Tibial nerve (tissue), 4 donors: Measurements from ENCODE around the gene DDX3X. TPM values are rescaled to one million over a fixed set of nuclear protein-coding genes. Genes with fewer than 3 reads are reported as not detected.

Source experiments
- DNase-seq, 2 donors: peaks; one replicate each; pipeline ENCODE4 v3.0.0-alpha.2; 2019; ENCODE audit warnings: low spot score in 2 of 2
- H3K27ac ChIP-seq, 4 donors: fragments of 200-600 bp; sonication (generic) in 3 of 4; one replicate each; pipeline ENCODE4 v1.5.1; 2017 to 2019; ENCODE audit warnings: mild to moderate bottlenecking in 1 of 4
- H3K27me3 ChIP-seq, 2 donors: fragments of 200-600 bp; sonication (generic) in 1 of 2; one replicate each; pipeline versions ENCODE4 v1.5.1 to v1.6.0; 2017 to 2019
- H3K36me3 ChIP-seq, 3 donors: fragments of 200-600 bp; sonication (generic); one replicate each; pipeline ENCODE4 v1.5.1; 2018 to 2019
- H3K4me1 ChIP-seq, 4 donors: fragments of 200-600 bp; sonication (generic) in 3 of 4; one replicate each; pipeline ENCODE4 v1.5.1; 2017 to 2019
- H3K4me3 ChIP-seq, 4 donors: fragments of 200-600 bp; sonication (generic) in 3 of 4; one replicate each; pipeline ENCODE4 v1.5.1; 2017 to 2019; ENCODE audit warnings: mild to moderate bottlenecking in 1 of 4, moderate library complexity in 1 of 4
- H3K9me3 ChIP-seq, 4 donors: fragments of 200-600 bp; sonication (generic) in 3 of 4; one replicate each; pipeline ENCODE4 v1.5.1; 2017 to 2019
- CTCF ChIP-seq, 5 experiments: fragments of 200-600 bp in 3 of 5; fragments of 450-650 bp in 2 of 5; sonication (generic) in 3 of 5; IDR thresholded peaks; one replicate each; pipeline ENCODE4 v1.5.1; 2016 to 2019; ENCODE audit warnings: antibody characterized with exemption in 5 of 5, mild to moderate bottlenecking in 3 of 5, moderate library complexity in 2 of 5
- EP300 ChIP-seq, 2 donors: sonication (generic); formaldehyde crosslinking; IDR thresholded peaks; one replicate each; pipeline ENCODE4 v1.6.1; 2017; ENCODE audit warnings: antibody characterized with exemption in 2 of 2, mild to moderate bottlenecking in 1 of 2
- POLR2A ChIP-seq, 2 donors: fragments of 450-650 bp; IDR thresholded peaks; one replicate each; pipeline ENCODE4 v1.6.1; 2017; ENCODE audit warnings: antibody characterized with exemption in 2 of 2, mild to moderate bottlenecking in 2 of 2, moderate library complexity in 2 of 2
- WGBS, 2 donors: methylation state at CpG; one replicate each; pipeline ENCODE4 v1.1.5; 2018; 5-methylcytosine and 5-hydroxymethylcytosine counted together
- total RNA-seq, 4 donors: library from RNA; depleted of rRNA; stranded (reverse); fragments of >200 nt; gene quantifications; one replicate each; pipeline ENCODE4 v1.1.0, GENCODE V29; 2016

The DDX3X gene
- total RNA-seq, 4 donors from 2014 or later: 123 to 171 (median 148) TPM

- Histone ChIP-seq H3K9me3 (no peaks in the 10 kb centered on the region), H3K4me1 (no peaks in the 10 kb centered on the region), H3K27me3 (no peaks in the 10 kb centered on the region), H3K4me3 (no peak overlapping the region), H3K27ac (no peak overlapping the region), H3K36me3 (no peaks in the 10 kb centered on the region)
- TF ChIP-seq EP300 (IDR thresholded peaks at IDR 0.05) (peak in 1 of 2 donors; percentile 40), POLR2A (IDR thresholded peaks at IDR 0.05) (no peak), CTCF (IDR thresholded peaks at IDR 0.05) (no peak)
- WGBS, 2 donors: 83 to 86% methylated on average over 4 to 5 of the region's 5 CpGs
- peak in 1 of 2 donors; percentile 21 for DNase-seq
Measured at GRCh38 chrX:41300758-41301437, 33.1 kb upstream of the DDX3X start.

GRCh38 chrX:41301438-41301824 lies 32.5 kb upstream of the DDX3X start:
- no peak for DNase-seq
- Histone ChIP-seq H3K4me1 (no peaks in the 10 kb centered on the region), H3K4me3 (no peak overlapping the region), H3K27ac (no peak overlapping the region), H3K36me3 (no peaks in the 10 kb centered on the region), H3K9me3 (no peaks in the 10 kb centered on the region), H3K27me3 (no peaks in the 10 kb centered on the region)
- no peak for TF ChIP-seq CTCF (IDR thresholded peaks at IDR 0.05)
- no peak for TF ChIP-seq EP300 (IDR thresholded peaks at IDR 0.05)
- no peak for TF ChIP-seq POLR2A (IDR thresholded peaks at IDR 0.05)
- 65 to 69% methylated on average over 2 of the region's 2 CpGs for WGBS, 2 donors

DNA sequence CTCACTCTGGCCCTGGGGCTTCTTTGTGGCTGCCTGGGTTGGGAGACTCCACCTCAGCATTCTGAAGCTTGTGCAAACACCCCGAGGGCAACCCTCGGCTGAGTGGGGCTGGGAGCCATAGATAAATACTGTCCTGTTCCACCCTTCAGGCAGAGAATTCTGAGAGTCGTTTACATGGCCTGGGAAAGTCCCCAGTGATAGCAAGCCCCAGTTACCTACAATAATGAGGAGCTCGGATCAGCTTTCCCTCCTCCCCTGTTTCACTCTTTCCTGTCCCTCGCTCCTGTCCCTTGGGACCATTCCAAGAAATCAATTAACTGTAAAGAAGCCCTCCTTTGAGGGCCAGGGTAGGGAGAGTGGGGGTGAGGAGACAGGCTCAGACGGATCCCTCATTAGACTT lies 31.6 kb upstream of the DDX3X start:
- Histone ChIP-seq H3K4me1 (no peaks in the 10 kb centered on the region), H3K27me3 (no peaks in the 10 kb centered on the region), H3K36me3 (no peaks in the 10 kb centered on the region), H3K4me3 (no peak overlapping the region), H3K9me3 (no peaks in the 10 kb centered on the region), H3K27ac (no peak overlapping the region)
- WGBS, 2 donors: 44 to 66% methylated on average over 6 of the region's 6 CpGs
- no peak for DNase-seq
- no peak for TF ChIP-seq EP300 (IDR thresholded peaks at IDR 0.05)
- TF ChIP-seq CTCF (IDR thresholded peaks at IDR 0.05): no peak
- TF ChIP-seq POLR2A (IDR thresholded peaks at IDR 0.05): no peak

DNA sequence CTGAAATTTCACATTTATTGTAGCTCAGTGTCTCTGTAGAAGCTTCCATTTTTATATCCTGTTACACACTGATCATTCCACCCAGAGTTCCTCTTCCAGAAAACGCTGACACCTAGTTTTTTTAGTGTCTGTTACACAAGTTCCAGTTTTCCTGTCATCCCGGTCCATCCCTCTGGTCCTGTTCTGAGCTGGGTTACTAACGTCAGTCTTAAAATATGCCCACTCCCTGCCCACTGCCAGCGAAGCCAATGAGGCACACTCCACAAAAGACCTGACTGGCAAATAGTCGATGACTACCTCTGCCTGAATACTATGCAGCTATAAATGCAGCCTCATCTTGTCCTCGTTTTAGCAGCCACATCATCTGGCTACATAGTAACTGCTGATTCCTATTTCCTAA lies 30.9 kb upstream of the DDX3X start:
- Histone ChIP-seq H3K9me3 (no peaks in the 10 kb centered on the region), H3K27me3 (no peaks in the 10 kb centered on the region), H3K4me1 (no peaks in the 10 kb centered on the region), H3K4me3 (no peak overlapping the region), H3K27ac (no peak overlapping the region), H3K36me3 (no peaks in the 10 kb centered on the region)
- no peak for DNase-seq
- TF ChIP-seq EP300 (IDR thresholded peaks at IDR 0.05) (no peak), POLR2A (IDR thresholded peaks at IDR 0.05) (no peak), CTCF (IDR thresholded peaks at IDR 0.05) (no peak)
- WGBS, 2 donors: 75 to 82% methylated on average over 6 of the region's 6 CpGs

DNA sequence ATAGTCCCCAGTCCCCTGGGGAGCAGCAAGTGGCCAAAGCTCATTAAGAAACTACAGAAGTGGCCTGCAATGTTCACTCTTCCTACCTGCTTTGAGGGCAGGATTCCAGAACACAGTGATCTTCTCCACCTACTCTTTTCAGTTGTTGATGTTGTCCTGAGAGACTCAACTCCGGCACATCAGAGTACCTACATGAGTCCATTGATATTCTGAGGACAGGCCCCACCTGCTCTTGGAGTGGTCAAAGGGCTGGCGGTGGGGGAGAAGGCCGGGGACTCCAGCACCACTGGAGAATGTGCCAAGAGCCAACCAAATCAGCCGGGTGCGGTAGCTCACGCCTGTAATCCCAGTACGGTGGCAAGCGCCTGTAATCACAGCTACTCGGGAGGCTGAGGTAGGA lies 29.8 kb upstream of the DDX3X start:
- Histone ChIP-seq H3K27ac (no peak overlapping the region), H3K9me3 (no peaks in the 10 kb centered on the region), H3K4me1 (no peaks in the 10 kb centered on the region), H3K36me3 (no peaks in the 10 kb centered on the region), H3K4me3 (no peak overlapping the region), H3K27me3 (no peaks in the 10 kb centered on the region)
- TF ChIP-seq EP300 (IDR thresholded peaks at IDR 0.05) (no peak), CTCF (IDR thresholded peaks at IDR 0.05) (no peak), POLR2A (IDR thresholded peaks at IDR 0.05) (no peak)
- WGBS, 2 donors: 95 to 100% methylated on average over 1 to 9 of the region's 9 CpGs
- no peak for DNase-seq
